CD4-positive, alpha-beta T cell treated with Interleukin-4 for 1 hour (primary cell): ENCODE results near the gene ZBTB47.

ENCODE experiments used
- DNase-seq, 2 donors: peaks; one replicate each; pipeline ENCODE4 v3.0.0-alpha.2; 2020 to 2022

The ZBTB47 gene

GRCh38 chr3:42666022-42666421 is 12.5 kb downstream of the ZBTB47 start:
- no peak for DNase-seq

GRCh38 chr3:42666577-42666998 is 13.1 kb downstream of the ZBTB47 start:
- DNase-seq = no peak

GRCh38 chr3:42667096-42667522 is 13.6 kb downstream of the ZBTB47 start:
- no peak for DNase-seq

DNA sequence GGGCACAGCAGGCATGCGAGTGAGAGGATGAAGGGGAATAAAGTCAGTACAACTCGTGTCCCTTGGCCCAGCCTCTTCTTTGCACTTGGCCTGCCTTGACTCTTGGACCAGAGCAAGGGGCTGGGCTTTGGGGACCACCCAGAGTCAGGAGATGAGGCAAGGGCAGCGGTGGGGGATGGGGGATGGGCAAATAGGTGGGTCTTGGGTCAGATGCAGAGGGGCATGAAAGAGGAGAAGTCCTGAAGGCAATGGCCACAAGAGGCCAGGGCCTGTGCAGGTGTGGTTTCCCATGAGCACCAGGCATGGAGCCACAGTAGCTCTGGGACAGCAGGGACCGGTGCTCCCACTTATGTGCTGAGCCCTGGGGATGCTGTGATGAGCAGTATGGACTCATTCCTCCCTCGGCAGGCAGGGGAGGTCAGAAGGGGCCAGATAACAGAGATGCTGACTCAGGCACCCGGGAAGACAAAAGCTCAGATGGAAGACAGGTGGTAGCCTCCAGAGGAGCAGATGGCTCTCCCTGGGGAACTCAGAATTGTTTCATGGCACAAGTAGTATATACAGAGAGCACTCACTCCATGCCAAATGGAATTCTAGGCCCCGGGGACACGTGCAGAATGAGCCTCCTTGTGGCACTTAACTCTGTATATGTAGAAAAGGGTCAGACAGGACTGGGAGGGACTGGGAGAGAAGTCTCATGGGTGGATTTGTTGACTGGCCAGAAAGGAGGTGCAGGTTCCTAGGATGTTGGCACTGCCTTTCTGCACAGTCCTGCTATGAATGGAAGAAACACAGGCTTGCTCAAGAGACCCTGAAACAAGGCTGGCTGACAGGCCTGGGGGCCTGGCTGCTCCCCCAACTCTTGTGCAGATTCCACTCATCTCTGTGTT is 14.3 kb downstream of the ZBTB47 start:
- DNase-seq = no peak

- no peak for DNase-seq
Measured at GRCh38 chr3:42668413-42668760, 14.9 kb downstream of the ZBTB47 start.

DNA sequence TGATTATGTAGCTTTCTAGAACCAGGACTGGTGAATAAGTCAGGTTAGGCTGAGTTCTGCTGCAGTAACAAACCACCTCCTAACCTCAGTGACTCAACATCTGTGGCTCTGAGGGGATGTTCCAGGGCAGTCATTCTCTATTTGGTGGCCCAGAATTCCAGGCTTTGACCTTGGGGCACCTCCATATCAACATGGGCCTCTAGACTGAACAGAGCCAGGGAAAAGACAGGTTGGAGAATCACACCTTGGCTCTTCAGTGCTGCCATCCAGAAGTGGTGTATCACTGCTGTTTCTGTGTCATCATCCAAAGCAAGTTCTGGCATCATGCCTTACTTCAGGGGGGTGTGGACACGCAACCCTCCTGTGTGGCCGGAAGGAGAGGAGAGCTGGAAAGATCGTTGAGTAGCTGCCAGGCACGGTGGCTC is 15.3 kb downstream of the ZBTB47 start:
- no peak for DNase-seq

DNA sequence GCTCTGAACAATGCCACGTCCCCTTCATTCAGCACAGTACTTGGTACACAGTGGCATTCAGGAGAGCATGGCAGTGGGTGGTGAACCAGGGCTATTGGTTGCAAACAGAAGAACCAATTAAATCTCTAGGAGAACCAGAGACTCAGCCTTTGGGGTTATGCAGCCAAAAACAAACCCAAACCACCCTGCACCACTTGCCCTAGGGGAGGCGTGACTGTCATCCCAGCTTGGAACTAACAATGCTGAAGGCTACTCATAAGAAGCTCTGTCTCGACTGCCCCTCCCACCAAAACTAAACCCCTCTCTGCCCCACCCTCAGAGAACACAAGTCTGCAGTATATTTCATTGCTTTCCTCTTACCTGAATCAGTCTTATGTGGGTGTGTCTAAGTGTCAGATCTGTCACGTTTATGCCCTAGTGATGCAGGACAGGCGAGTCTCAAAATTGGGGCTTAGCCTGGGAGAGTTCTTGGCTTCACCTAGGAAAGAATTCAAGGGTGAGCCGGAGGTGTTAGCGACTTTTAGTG is 16.6 kb downstream of the ZBTB47 start:
- DNase-seq = no peak

- no peak for DNase-seq
Measured at GRCh38 chr3:42670670-42671069, 17.2 kb downstream of the ZBTB47 start.

- no peak for DNase-seq
Measured at GRCh38 chr3:42672515-42672914, 19.0 kb downstream of the ZBTB47 start.

DNA sequence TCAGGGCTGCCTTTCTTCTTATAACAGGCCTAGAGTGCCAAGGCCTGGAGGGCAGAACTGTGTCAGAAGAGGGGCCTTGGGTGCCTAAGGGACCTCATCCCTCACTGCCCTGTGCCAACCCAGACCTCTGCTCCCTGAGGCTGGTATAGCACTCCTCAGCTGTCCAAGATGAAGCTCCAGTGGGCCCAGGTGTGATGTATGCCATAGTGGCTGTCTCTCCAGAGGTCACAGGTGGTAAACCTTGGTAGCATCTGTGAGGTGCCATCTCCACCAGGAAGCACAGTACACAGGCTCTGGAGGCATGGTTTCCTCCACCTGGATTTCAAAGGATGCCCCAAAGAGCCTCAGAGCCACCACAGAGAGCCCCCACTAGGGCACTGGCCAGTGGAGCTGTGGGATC is 19.6 kb downstream of the ZBTB47 start:
- no peak for DNase-seq

DNA sequence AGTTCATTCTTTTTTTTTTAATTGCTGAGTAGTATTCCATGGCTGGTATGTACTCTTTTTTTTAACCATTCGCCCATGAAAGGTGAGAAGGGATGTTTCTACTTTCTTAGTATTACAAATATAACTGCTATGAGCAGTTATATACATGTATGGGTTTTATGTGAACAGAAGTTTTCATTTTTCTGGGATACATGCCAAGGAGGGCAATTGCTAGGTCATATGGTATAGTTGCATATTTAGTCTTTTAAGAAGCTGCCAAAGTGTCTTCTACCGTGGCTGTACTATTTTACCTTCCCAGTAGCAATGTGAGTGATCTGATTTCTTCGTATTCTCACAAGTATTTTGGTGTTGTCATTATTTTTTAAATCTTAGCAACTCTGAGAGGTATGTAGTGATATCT is 20.6 kb downstream of the ZBTB47 start:
- DNase-seq = no peak

- DNase-seq = no peak
Measured at GRCh38 chr3:42675909-42676308, 22.4 kb downstream of the ZBTB47 start.

DNA sequence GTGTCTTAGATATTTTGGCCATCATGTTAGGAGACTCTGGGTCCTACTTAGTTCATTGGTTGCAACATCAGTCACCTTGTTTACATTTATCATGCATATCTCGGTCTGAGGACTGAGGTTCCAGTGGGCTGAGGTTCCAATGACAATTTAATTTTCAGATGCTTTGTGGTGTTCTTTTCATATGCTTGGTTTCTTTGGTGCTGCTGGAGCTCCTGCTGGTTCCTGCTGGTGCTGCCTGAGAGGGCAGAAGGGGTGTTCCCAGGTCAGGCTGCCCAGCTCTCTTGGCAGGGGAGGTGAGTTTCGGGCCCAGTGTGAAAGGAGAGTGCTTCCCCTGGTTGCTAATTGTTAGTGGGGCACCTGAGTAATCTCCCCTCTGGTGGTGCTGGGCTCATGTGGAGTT is 24.9 kb downstream of the ZBTB47 start:
- DNase-seq = no peak

- no peak for DNase-seq
Measured at GRCh38 chr3:42680271-42680670, 26.8 kb downstream of the ZBTB47 start.

GRCh38 chr3:42680806-42681205 is 27.3 kb downstream of the ZBTB47 start:
- no peak for DNase-seq

DNA sequence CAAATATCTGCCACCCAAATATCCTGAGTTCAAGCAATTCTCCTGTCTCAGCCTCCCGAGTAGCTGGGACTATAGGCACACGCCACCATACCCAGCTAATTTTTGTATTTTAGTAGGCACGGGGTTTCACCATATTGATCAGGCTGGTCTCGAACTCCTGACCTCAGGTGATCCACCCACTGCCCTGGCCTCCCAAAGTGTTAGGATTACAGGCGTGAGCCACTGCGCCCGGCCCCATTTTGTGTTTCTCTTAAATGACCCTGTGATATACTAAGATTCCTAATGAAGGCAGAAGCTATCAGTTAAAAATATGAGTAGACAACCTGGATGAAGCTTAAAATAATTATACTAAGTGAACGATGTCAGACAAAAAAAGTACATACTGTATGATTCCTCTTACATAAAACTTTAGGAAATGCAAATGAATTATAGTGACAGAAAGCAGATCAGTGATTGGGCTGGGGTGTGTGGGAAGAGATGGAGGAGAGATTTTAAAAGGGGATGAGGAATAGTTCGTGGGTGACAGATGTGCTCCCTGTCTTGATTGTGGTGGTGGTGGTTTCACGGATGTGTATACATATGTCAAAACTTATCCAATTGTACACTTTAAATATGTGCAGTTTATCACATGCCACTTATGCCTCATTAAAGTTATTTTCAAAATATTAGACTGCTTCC is 28.0 kb downstream of the ZBTB47 start:
- no peak for DNase-seq

GRCh38 chr3:42682301-42683070 is 29.0 kb downstream of the ZBTB47 start:
- DNase-seq = no peak

DNA sequence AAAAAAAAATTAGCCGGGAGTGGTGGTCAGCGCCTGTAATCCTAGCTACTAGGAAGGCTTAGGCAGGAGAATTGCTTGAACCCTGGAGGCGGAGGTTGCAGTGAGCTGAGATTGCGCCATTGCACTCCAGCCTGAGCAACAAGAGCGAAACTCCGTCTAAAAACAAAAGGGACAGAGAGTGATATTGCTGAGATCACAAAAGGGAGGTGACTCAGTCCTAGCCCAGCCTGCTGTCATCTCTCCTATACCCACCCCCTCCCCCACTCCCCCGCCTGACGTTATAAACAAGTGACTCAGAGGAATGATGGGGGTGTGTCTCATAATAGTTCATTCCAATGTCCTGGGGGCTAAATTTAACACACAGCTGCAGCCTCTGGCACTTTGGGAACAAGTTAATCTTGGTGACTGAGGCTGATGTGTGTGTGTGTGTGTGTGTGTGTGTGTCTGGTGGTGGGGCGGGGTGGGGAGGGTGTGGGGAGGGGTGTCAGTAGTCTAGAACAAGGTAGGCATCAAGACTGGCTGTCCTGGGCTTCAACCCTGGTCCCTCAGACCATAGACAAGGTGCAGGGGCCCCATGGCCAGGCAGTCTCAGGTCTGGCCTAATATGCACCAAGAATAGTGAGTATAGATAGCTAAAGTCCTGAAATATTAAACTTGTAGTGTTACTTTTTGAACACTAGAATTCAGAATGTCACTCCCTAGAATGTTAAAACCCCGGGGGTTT is 30.5 kb downstream of the ZBTB47 start:
- peak in 1 of 2 donors; percentile 46 for DNase-seq

- DNase-seq = no peak
Measured at GRCh38 chr3:42684632-42685362, 31.3 kb downstream of the ZBTB47 start.

DNA sequence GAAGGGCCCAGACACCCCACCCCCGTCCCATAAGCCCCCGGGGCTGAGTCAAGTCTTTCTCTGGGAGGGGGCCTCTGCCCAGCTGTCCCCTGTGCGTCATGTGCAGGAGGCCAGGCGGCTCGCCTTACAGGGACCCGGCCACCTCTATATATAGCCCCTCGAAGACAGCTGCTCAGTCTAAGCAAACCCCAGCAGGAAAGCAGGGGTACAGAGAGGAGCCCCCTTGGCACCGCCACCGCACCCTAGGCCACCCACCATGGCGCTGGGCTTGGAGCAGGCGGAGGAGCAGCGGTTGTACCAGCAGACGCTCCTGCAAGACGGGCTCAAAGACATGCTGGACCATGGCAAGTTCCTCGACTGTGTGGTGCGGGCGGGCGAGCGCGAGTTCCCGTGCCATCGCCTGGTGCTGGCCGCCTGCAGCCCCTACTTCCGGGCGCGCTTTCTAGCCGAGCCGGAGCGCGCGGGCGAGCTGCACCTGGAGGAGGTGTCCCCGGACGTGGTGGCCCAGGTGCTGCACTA is 31.9 kb downstream of the ZBTB47 start, which contains the start of gene KLHL40:
KLHL40 (plus strand) TSS at position 175 of the 519 bp plus-strand sequence; CDS start at position 257, 82 bp downstream.
- no peak for DNase-seq
